ENCODE results near the gene LCNL1.

DNA sequence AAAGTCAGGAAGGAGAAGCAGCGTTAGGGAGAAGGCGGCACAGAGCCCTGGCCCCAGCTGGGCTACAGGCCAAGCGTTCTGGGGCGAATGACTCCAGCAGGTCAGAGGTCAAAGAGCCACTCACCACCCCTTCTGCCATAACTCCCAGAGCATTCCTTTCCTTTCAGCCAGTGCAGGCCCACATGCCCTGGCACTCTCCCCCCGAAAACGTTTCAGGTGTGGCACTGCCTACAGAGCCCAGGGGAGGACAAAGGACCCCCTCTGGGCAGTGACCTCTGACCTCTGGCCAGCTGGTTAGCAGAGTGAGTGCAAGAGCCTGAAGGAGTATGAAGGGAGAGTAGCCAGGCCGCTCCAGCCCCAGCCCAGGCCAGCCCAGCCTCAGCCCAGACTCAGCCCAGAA lies 40.4 kb downstream of the LCNL1 start:
- TF ChIP-seq CTCF (IDR thresholded peaks at IDR 0.05), result no peak
- no peak for TF ChIP-seq EZH2phosphoT487 (IDR thresholded peaks at IDR 0.05)
